K562 (cell line): Measurements from ENCODE around the gene UBXN1. TPM values are rescaled to one million over a fixed set of nuclear protein-coding genes. Genes with fewer than 3 reads are reported as not detected.

ENCODE experiments used
- HNRNPK ChIP-seq: fragments of 200-400 bp; formaldehyde crosslinking; IDR thresholded peaks from one replicate; pipeline ENCODE4 v1.6.1; 2018; ENCODE audit warnings: mild to moderate bottlenecking, low read depth, low read length; ENCODE audit not compliant: poor library complexity, severe bottlenecking
- KLF1 ChIP-seq: fragments of 450-650 bp; IDR thresholded peaks from 2 replicates; pipeline ENCODE4 v1.6.1; 2016; ENCODE audit warnings: missing genetic modification characterization, missing compliant biosample characterization
- PCBP2 ChIP-seq: fragments of 200-400 bp; formaldehyde crosslinking; IDR thresholded peaks from 2 replicates; pipeline ENCODE4 v1.6.1; 2018; ENCODE audit warnings: low read length, low read depth, mild to moderate bottlenecking, moderate library complexity; ENCODE audit not compliant: poor library complexity, severe bottlenecking
- PHB ChIP-seq: fragments of 250-450 bp; sonication (Bioruptor Pico); IDR thresholded peaks from 2 replicates; pipeline ENCODE4 v1.5.0; 2021
- PHF20 ChIP-seq: fragments of 450-650 bp; IDR thresholded peaks from 2 replicates; pipeline ENCODE4 v1.6.1; 2018; ENCODE audit not compliant: partially characterized antibody
- RBBP5 ChIP-seq: fragments of 200-600 bp; sonication (generic); IDR thresholded peaks from 2 replicates; pipeline ENCODE4 v1.6.1; 2012; ENCODE audit warnings: borderline replicate concordance, mild to moderate bottlenecking, low read length, control low read depth, inconsistent platforms; ENCODE audit not compliant: insufficient read depth, poor library complexity, severe bottlenecking
- TAF1 ChIP-seq: IDR thresholded peaks from 2 replicates; pipeline ENCODE4 v1.6.1; 2011; ENCODE audit warnings: mild to moderate bottlenecking, low read length, moderate library complexity; ENCODE audit not compliant: insufficient read depth, control insufficient read depth, severe bottlenecking; ENCODE audit errors: extremely low read depth
- TARDBP ChIP-seq: fragments of 450-650 bp; IDR thresholded peaks from 2 replicates; pipeline ENCODE4 v1.6.1; 2016
- ZNF785 ChIP-seq: fragments of 250-450 bp; sonication (Bioruptor Pico); IDR thresholded peaks from 2 replicates; pipeline ENCODE4 v1.4.0; 2020; ENCODE audit warnings: mild to moderate bottlenecking
- polyA plus RNA-seq, 8 experiments: library from polyadenylated mRNA; depleted of rRNA in 4 of 8; stranded (reverse) in 5 of 8; unstranded in 3 of 8; fragments of >200 nt; fragmentation: Nextera tagmentation in 2 of 8; fragmentation: Illumina TruSeq in 1 of 8; extraction: Ambion mirVana in 2 of 8; extraction: Trizol in 1 of 8; gene quantifications; 2 replicates each; pipeline versions ENCODE4 v1.2.1 to v1.2.3, GENCODE V29; 2011 to 2014; ENCODE audit warnings: inconsistent platforms in 1 of 8, missing spikeins in 1 of 8
- total RNA-seq, 7 experiments: library from RNA; depleted of rRNA in 6 of 7; stranded (reverse); fragments of >200 nt in 6 of 7; fragmentation: Illumina TruSeq in 2 of 7; extraction: Trizol in 2 of 7; gene quantifications; 2 replicates each; pipeline versions ENCODE4 v1.2.1 to v1.2.3, GENCODE V29; 2011 to 2021; ENCODE audit warnings: low replicate concordance in 1 of 7
- TF ChIP-seq, protein P1 (sequence below): sonication (generic); formaldehyde crosslinking; IDR thresholded peaks from 2 replicates; pipeline ENCODE4 v1.8.0; 2022; ENCODE audit warnings: mild to moderate bottlenecking, missing genetic modification reagents
- TF ChIP-seq, protein P2 (sequence below): sonication (generic); formaldehyde crosslinking; IDR thresholded peaks from 2 replicates; pipeline ENCODE4 v1.8.0; 2022; ENCODE audit warnings: mild to moderate bottlenecking, missing genetic modification reagents
- TF ChIP-seq, protein P3 (sequence below), 3 experiments: fragments of 200-800 bp in 1 of 3; fragments of 250-450 bp in 1 of 3; fragments of 450-650 bp in 1 of 3; sonication (Bioruptor Pico) in 1 of 3; sonication (Bioruptor generic) in 1 of 3; formaldehyde crosslinking in 1 of 3; IDR thresholded peaks; 2 replicates each; pipeline versions ENCODE4 v1.6.1 to v1.8.0; 2016 to 2022; ENCODE audit warnings: mild to moderate bottlenecking in 2 of 3, missing genetic modification characterization in 2 of 3, missing compliant biosample characterization in 1 of 3, moderate library complexity in 1 of 3
- TF ChIP-seq, protein P4 (sequence below): sonication (generic); formaldehyde crosslinking; IDR thresholded peaks from 2 replicates; pipeline ENCODE4 v1.8.1; 2022; ENCODE audit warnings: missing genetic modification reagents
- TF ChIP-seq, protein P5 (sequence below): fragments of 450-650 bp; IDR thresholded peaks from 2 replicates; pipeline ENCODE4 v1.6.1; 2016

The UBXN1 gene
- total and polyA plus RNA-seq, 9 of the 15 experiments (the other 6 are each of a cell fraction or from before 2014, with no cell fraction given): 4.8 to 263 (median 99.7) TPM

DNA sequence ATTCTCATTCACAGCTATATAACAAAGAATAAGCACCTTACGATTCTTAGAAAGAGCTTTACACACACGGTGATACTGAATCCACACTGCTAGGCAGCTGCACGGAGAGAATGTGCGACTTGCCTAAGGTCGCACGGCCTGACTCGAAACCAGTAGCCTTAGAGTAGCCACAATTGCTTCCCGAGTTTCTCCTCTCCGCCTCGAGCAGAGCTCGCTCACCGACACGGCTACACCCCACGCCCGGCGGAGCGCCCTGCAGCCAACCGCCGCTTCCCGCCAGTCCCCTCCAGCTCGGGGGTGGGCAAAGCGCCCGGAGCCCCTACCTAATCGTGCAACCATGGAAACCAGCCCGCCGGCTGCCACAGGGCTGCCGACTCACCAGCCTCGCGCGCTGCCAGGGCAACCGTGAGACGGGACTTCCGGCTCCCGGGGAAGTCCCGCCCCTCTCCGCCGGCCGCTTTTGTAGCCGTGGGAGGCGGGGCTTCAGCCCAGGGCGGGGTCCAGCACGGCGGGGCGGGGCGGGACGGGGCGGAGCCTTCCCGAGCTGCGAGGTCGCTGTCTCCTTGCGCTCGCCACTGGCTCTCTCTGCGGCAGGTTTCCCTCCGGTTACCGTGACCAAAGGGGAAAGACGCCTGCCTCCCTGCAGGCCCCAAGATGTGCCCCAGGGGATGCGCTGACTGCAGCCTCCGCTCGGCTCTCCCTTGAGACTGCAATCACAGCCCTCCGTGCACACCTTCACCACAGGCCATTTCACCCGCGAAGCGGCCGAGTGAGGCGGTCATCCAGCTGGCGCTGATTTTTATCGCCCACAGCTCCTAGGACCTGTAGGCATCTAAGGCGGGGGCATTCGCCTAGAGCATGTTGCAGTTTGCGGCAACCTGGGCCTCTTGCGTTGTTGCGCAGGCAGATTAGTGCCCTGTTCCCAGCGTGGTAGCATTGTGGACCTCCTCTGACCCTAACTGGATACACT lies 27.3 kb upstream of the UBXN1 start (continued):
- TF ChIP-seq, protein P1, sequence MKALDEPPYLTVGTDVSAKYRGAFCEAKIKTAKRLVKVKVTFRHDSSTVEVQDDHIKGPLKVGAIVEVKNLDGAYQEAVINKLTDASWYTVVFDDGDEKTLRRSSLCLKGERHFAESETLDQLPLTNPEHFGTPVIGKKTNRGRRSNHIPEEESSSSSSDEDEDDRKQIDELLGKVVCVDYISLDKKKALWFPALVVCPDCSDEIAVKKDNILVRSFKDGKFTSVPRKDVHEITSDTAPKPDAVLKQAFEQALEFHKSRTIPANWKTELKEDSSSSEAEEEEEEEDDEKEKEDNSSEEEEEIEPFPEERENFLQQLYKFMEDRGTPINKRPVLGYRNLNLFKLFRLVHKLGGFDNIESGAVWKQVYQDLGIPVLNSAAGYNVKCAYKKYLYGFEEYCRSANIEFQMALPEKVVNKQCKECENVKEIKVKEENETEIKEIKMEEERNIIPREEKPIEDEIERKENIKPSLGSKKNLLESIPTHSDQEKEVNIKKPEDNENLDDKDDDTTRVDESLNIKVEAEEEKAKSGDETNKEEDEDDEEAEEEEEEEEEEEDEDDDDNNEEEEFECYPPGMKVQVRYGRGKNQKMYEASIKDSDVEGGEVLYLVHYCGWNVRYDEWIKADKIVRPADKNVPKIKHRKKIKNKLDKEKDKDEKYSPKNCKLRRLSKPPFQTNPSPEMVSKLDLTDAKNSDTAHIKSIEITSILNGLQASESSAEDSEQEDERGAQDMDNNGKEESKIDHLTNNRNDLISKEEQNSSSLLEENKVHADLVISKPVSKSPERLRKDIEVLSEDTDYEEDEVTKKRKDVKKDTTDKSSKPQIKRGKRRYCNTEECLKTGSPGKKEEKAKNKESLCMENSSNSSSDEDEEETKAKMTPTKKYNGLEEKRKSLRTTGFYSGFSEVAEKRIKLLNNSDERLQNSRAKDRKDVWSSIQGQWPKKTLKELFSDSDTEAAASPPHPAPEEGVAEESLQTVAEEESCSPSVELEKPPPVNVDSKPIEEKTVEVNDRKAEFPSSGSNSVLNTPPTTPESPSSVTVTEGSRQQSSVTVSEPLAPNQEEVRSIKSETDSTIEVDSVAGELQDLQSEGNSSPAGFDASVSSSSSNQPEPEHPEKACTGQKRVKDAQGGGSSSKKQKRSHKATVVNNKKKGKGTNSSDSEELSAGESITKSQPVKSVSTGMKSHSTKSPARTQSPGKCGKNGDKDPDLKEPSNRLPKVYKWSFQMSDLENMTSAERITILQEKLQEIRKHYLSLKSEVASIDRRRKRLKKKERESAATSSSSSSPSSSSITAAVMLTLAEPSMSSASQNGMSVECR (CRISPR knock-in tag): peak; percentile 37
- no peak for TF ChIP-seq HNRNPK
- peak; percentile 64 for TF ChIP-seq RBBP5
- TF ChIP-seq, protein P2, sequence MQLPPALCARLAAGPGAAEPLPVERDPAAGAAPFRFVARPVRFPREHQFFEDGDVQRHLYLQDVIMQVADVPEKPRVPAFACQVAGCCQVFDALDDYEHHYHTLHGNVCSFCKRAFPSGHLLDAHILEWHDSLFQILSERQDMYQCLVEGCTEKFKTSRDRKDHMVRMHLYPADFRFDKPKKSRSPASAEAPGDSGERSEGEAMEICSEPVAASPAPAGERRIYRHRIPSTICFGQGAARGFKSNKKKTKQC (CRISPR knock-in tag): peak; percentile 70
- TF ChIP-seq KLF1 (tag): no peak
- no peak for TF ChIP-seq PCBP2
- TF ChIP-seq TAF1: no peak
- TF ChIP-seq, protein P3, sequence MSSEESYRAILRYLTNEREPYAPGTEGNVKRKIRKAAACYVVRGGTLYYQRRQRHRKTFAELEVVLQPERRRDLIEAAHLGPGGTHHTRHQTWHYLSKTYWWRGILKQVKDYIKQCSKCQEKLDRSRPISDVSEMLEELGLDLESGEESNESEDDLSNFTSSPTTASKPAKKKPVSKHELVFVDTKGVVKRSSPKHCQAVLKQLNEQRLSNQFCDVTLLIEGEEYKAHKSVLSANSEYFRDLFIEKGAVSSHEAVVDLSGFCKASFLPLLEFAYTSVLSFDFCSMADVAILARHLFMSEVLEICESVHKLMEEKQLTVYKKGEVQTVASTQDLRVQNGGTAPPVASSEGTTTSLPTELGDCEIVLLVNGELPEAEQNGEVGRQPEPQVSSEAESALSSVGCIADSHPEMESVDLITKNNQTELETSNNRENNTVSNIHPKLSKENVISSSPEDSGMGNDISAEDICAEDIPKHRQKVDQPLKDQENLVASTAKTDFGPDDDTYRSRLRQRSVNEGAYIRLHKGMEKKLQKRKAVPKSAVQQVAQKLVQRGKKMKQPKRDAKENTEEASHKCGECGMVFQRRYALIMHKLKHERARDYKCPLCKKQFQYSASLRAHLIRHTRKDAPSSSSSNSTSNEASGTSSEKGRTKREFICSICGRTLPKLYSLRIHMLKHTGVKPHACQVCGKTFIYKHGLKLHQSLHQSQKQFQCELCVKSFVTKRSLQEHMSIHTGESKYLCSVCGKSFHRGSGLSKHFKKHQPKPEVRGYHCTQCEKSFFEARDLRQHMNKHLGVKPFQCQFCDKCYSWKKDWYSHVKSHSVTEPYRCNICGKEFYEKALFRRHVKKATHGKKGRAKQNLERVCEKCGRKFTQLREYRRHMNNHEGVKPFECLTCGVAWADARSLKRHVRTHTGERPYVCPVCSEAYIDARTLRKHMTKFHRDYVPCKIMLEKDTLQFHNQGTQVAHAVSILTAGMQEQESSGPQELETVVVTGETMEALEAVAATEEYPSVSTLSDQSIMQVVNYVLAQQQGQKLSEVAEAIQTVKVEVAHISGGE (CRISPR knock-in tag; IDR thresholded peaks at IDR 0.05): peak in 1 of 3 experiments; percentile 82; a peak in 2 of 6 replicates
- no peak for TF ChIP-seq ZNF785 (CRISPR knock-in tag)
- peak; percentile 19 for TF ChIP-seq PHF20
- no peak for TF ChIP-seq TARDBP
- TF ChIP-seq, protein P4, sequence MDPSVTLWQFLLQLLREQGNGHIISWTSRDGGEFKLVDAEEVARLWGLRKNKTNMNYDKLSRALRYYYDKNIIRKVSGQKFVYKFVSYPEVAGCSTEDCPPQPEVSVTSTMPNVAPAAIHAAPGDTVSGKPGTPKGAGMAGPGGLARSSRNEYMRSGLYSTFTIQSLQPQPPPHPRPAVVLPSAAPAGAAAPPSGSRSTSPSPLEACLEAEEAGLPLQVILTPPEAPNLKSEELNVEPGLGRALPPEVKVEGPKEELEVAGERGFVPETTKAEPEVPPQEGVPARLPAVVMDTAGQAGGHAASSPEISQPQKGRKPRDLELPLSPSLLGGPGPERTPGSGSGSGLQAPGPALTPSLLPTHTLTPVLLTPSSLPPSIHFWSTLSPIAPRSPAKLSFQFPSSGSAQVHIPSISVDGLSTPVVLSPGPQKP (CRISPR knock-in tag): no peak
- TF ChIP-seq, protein P5, sequence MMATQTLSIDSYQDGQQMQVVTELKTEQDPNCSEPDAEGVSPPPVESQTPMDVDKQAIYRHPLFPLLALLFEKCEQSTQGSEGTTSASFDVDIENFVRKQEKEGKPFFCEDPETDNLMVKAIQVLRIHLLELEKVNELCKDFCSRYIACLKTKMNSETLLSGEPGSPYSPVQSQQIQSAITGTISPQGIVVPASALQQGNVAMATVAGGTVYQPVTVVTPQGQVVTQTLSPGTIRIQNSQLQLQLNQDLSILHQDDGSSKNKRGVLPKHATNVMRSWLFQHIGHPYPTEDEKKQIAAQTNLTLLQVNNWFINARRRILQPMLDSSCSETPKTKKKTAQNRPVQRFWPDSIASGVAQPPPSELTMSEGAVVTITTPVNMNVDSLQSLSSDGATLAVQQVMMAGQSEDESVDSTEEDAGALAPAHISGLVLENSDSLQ: peak; percentile 27; the same call in 1 of the 2 replicates
- no peak for TF ChIP-seq PHB
